Measurements from ENCODE around the gene AGPAT3.

AGPAT3 gene

GRCh38 chr21:43930074-43930847 is 65.2 kb downstream of the AGPAT3 start:
- FAIRE-seq (no peak), DNase-seq (ENCODE audit: insufficient read length, low spot score) (no peak)
- TF ChIP-seq POLR2A (IDR thresholded peaks at IDR 0.05; ENCODE audit: low read depth, low read length), result no peak

- FAIRE-seq, result no peak
- TF ChIP-seq POLR2A (IDR thresholded peaks at IDR 0.05; ENCODE audit: low read depth, low read length), result no peak
- DNase-seq (ENCODE audit: insufficient read length, low spot score), result no peak
Measured at GRCh38 chr21:43930848-43931375, 65.9 kb downstream of the AGPAT3 start.

- DNase-seq (ENCODE audit: insufficient read length, low spot score) (no peak), FAIRE-seq (no peak)
- TF ChIP-seq POLR2A (IDR thresholded peaks at IDR 0.05; ENCODE audit: low read depth, low read length), result no peak
Measured at GRCh38 chr21:43931489-43931888, 66.5 kb downstream of the AGPAT3 start.

- FAIRE-seq, result no peak
- DNase-seq (ENCODE audit: insufficient read length, low spot score), result no peak
Measured at GRCh38 chr21:43932005-43932404, 67.0 kb downstream of the AGPAT3 start.

GRCh38 chr21:43933199-43933598 is 68.2 kb downstream of the AGPAT3 start:
- no peak for DNase-seq (ENCODE audit: insufficient read length, low spot score)
- TF ChIP-seq POLR2A (IDR thresholded peaks at IDR 0.05; ENCODE audit: low read depth, low read length), result no peak
- FAIRE-seq, result no peak

More at GRCh38 chr21:43932005-43932404, 67.0 kb downstream of the AGPAT3 start:
- TF ChIP-seq POLR2A (IDR thresholded peaks at IDR 0.05; ENCODE audit: low read depth, low read length), result no peak

GRCh38 chr21:43933680-43934079 is 68.7 kb downstream of the AGPAT3 start:
- TF ChIP-seq POLR2A (IDR thresholded peaks at IDR 0.05; ENCODE audit: low read depth, low read length), result no peak
- FAIRE-seq (no peak), DNase-seq (ENCODE audit: insufficient read length, low spot score) (no peak)

- FAIRE-seq (no peak), DNase-seq (ENCODE audit: insufficient read length, low spot score) (no peak)
- TF ChIP-seq POLR2A (IDR thresholded peaks at IDR 0.05; ENCODE audit: low read depth, low read length), result no peak
Measured at GRCh38 chr21:43934116-43934515, 69.1 kb downstream of the AGPAT3 start.

- DNase-seq (ENCODE audit: insufficient read length, low spot score), result no peak
- TF ChIP-seq POLR2A (IDR thresholded peaks at IDR 0.05; ENCODE audit: low read depth, low read length), result no peak
- FAIRE-seq, result no peak
Measured at GRCh38 chr21:43934716-43935705, 70.0 kb downstream of the AGPAT3 start.

- TF ChIP-seq POLR2A (IDR thresholded peaks at IDR 0.05; ENCODE audit: low read depth, low read length), result no peak
- DNase-seq (ENCODE audit: insufficient read length, low spot score), result no peak
- FAIRE-seq, result no peak
Measured at GRCh38 chr21:43935711-43936110, 70.7 kb downstream of the AGPAT3 start.

- FAIRE-seq (no peak), DNase-seq (ENCODE audit: insufficient read length, low spot score) (no peak)
Measured at GRCh38 chr21:43936247-43936967, 71.4 kb downstream of the AGPAT3 start.

GRCh38 chr21:43937051-43937832 is 72.2 kb downstream of the AGPAT3 start:
- no peak for FAIRE-seq
- no peak for DNase-seq (ENCODE audit: insufficient read length, low spot score)
- TF ChIP-seq POLR2A (IDR thresholded peaks at IDR 0.05; ENCODE audit: low read depth, low read length), result no peak

More at GRCh38 chr21:43936247-43936967, 71.4 kb downstream of the AGPAT3 start:
- no peak for TF ChIP-seq POLR2A (IDR thresholded peaks at IDR 0.05; ENCODE audit: low read depth, low read length)

GRCh38 chr21:43937891-43938309 is 72.9 kb downstream of the AGPAT3 start:
- no peak for TF ChIP-seq POLR2A (IDR thresholded peaks at IDR 0.05; ENCODE audit: low read depth, low read length)
- DNase-seq (ENCODE audit: insufficient read length, low spot score), result no peak
- no peak for FAIRE-seq

All from H54 (cell line).